B cell (primary cell): ENCODE measurements around the gene SUGP2.

Experiments used
- EZH2 ChIP-seq: IDR thresholded peaks from 2 replicates; pipeline ENCODE4 v1.6.1; 2012; ENCODE audit warnings: borderline replicate concordance, low read depth, mild to moderate bottlenecking, moderate library complexity, low read length; ENCODE audit not compliant: insufficient read depth, poor library complexity, severe bottlenecking
- TF ChIP-seq, protein P1 (sequence below): fragments of 200-600 bp; IDR thresholded peaks from one replicate; pipeline ENCODE4 v1.8.0; 2022; ENCODE audit warnings: antibody characterized with exemption, mild to moderate bottlenecking

DNA sequence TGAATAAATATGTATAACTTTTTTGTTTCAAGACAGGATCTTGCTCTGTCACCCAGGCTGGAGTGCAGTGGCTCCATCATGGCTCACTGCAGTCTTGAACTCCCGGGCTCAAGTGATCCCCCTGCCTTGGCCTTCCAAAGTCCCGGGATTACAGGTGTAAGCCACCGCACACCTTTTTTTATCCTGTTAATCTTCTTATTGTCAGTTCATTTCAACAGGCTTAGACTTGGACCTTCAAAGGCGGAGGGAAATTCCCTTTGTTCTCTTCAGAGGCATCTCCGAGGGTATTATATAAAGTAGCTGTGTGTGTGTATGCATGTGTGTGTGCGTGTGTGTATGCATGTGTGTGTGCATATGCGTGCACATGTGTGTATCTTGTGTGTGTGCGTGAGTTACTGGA, 35.0 kb downstream of the SUGP2 start:
- TF ChIP-seq EZH2 = no peak
- TF ChIP-seq, protein P1, sequence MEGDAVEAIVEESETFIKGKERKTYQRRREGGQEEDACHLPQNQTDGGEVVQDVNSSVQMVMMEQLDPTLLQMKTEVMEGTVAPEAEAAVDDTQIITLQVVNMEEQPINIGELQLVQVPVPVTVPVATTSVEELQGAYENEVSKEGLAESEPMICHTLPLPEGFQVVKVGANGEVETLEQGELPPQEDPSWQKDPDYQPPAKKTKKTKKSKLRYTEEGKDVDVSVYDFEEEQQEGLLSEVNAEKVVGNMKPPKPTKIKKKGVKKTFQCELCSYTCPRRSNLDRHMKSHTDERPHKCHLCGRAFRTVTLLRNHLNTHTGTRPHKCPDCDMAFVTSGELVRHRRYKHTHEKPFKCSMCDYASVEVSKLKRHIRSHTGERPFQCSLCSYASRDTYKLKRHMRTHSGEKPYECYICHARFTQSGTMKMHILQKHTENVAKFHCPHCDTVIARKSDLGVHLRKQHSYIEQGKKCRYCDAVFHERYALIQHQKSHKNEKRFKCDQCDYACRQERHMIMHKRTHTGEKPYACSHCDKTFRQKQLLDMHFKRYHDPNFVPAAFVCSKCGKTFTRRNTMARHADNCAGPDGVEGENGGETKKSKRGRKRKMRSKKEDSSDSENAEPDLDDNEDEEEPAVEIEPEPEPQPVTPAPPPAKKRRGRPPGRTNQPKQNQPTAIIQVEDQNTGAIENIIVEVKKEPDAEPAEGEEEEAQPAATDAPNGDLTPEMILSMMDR = no peak
